Peyer's patch (tissue), 4 donors: ENCODE results near the gene CTNS.

Source experiments
- POLR2A ChIP-seq, 2 donors: fragments of 450-650 bp; IDR thresholded peaks; one replicate each; pipeline ENCODE4 v1.5.1; 2017; ENCODE audit warnings: antibody characterized with exemption in 2 of 2, mild to moderate bottlenecking in 2 of 2, moderate library complexity in 2 of 2
- TF ChIP-seq, protein P1 (sequence below), 6 experiments: fragments of 450-650 bp in 4 of 6; fragments of 200-600 bp in 2 of 6; sonication (generic) in 1 of 6; IDR thresholded peaks; one replicate each; pipeline ENCODE4 v1.5.1; 2017 to 2019; ENCODE audit warnings: antibody characterized with exemption in 6 of 6, mild to moderate bottlenecking in 3 of 6, moderate library complexity in 1 of 6

- TF ChIP-seq, protein P1, sequence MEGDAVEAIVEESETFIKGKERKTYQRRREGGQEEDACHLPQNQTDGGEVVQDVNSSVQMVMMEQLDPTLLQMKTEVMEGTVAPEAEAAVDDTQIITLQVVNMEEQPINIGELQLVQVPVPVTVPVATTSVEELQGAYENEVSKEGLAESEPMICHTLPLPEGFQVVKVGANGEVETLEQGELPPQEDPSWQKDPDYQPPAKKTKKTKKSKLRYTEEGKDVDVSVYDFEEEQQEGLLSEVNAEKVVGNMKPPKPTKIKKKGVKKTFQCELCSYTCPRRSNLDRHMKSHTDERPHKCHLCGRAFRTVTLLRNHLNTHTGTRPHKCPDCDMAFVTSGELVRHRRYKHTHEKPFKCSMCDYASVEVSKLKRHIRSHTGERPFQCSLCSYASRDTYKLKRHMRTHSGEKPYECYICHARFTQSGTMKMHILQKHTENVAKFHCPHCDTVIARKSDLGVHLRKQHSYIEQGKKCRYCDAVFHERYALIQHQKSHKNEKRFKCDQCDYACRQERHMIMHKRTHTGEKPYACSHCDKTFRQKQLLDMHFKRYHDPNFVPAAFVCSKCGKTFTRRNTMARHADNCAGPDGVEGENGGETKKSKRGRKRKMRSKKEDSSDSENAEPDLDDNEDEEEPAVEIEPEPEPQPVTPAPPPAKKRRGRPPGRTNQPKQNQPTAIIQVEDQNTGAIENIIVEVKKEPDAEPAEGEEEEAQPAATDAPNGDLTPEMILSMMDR (IDR thresholded peaks at IDR 0.05) = no peak
- no peak for TF ChIP-seq POLR2A (IDR thresholded peaks at IDR 0.05)
Observed at GRCh38 chr17:3647251-3647650, 10.7 kb downstream of the CTNS start.
